Chondrocyte (in vitro differentiated cells): ENCODE measurements around the gene MAD1L1. TPM values are rescaled to one million over a fixed set of nuclear protein-coding genes. Genes with fewer than 3 reads are reported as not detected.

ENCODE experiments used
- DNase-seq: peaks from one replicate; pipeline ENCODE4 v3.0.0; 2021; ENCODE audit warnings: mixed read lengths, low spot score
- H3K27ac Mint-ChIP-seq: one replicate; pipeline ENCODE4 v1.8.0; 2021; ENCODE audit warnings: mild to moderate bottlenecking, moderate library complexity, mixed read lengths; ENCODE audit not compliant: unreplicated experiment
- H3K27me3 Mint-ChIP-seq: 2 replicates; pipeline ENCODE4 v1.8.0; 2021; ENCODE audit warnings: low read depth, mixed read lengths
- H3K36me3 Mint-ChIP-seq: 2 replicates; pipeline ENCODE4 v1.8.0; 2021; ENCODE audit warnings: low read depth, mixed read lengths
- H3K4me1 Mint-ChIP-seq: 2 replicates; pipeline ENCODE4 v1.8.0; 2021; ENCODE audit warnings: low read depth, mild to moderate bottlenecking, mixed read lengths
- H3K4me3 Mint-ChIP-seq: one replicate; pipeline ENCODE4 v1.8.0; 2021; ENCODE audit warnings: mild to moderate bottlenecking, moderate library complexity, mixed read lengths; ENCODE audit not compliant: unreplicated experiment
- H3K9me3 Mint-ChIP-seq: 2 replicates; pipeline ENCODE4 v1.8.0; 2021; ENCODE audit warnings: low read depth, mixed read lengths
- total RNA-seq: library from RNA; stranded (reverse); gene quantifications from 3 replicates; pipeline ENCODE4 v1.2.1, GENCODE V29; 2021
- TF ChIP-seq, protein P1 (sequence below): fragments of 200-600 bp; sonication (generic); IDR thresholded peaks from 2 replicates; pipeline ENCODE4 v1.5.0; 2021; ENCODE audit warnings: antibody characterized with exemption, mild to moderate bottlenecking, moderate library complexity

The MAD1L1 gene
- total RNA-seq, 1 donor from 2014 or later = 22.7 TPM

DNA sequence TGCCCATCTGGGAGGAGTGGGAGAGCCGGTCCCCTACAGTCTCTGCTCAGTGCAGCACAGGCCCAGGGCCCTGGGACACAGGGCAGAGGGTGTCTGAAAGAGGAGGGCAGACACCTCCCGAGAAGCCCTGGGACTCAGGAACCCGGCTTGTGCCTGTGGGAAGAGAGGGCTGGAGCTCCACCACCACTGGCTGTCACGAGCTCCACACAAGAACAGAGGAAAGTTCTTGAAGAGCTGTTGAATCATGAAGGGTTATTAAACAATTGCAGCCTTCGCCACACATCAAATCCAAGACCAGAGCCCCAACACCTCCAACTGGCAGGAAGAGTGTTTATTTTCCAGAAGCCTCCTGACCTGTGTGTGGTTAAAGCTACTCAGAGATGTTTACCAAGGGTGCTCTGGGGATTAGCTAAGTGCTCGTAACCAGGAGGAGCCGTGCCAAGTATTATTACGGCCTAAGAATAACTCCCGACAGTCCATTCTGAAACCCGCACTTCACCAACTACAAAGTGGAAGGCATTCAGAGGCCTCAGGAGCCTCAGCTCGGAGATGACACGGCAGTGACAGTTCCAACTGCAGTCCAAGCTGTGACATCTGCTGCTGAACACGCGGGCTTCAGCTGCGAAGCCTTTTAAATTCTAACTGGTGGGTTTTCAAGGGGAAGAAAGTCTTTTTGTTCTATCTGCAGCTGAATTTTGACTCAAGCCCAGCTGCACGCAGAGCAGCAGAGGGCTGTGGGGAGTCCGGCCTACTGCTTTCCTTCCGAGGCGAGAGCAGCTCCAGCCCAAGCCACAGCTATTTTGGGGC lies 75.1 kb downstream of the MAD1L1 start:
- Mint-ChIP-seq H3K27me3 (no peaks in the 10 kb centered on the region), H3K27ac (peak overlapping the region; percentile 88), H3K36me3 (peaks cover 10% of the 10 kb centered on the region), H3K4me1 (peaks cover 22% of the 10 kb centered on the region), H3K9me3 (no peaks in the 10 kb centered on the region), H3K4me3 (no peak overlapping the region)
- DNase-seq = peak; percentile 72
- TF ChIP-seq, protein P1, sequence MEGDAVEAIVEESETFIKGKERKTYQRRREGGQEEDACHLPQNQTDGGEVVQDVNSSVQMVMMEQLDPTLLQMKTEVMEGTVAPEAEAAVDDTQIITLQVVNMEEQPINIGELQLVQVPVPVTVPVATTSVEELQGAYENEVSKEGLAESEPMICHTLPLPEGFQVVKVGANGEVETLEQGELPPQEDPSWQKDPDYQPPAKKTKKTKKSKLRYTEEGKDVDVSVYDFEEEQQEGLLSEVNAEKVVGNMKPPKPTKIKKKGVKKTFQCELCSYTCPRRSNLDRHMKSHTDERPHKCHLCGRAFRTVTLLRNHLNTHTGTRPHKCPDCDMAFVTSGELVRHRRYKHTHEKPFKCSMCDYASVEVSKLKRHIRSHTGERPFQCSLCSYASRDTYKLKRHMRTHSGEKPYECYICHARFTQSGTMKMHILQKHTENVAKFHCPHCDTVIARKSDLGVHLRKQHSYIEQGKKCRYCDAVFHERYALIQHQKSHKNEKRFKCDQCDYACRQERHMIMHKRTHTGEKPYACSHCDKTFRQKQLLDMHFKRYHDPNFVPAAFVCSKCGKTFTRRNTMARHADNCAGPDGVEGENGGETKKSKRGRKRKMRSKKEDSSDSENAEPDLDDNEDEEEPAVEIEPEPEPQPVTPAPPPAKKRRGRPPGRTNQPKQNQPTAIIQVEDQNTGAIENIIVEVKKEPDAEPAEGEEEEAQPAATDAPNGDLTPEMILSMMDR = no peak

DNA sequence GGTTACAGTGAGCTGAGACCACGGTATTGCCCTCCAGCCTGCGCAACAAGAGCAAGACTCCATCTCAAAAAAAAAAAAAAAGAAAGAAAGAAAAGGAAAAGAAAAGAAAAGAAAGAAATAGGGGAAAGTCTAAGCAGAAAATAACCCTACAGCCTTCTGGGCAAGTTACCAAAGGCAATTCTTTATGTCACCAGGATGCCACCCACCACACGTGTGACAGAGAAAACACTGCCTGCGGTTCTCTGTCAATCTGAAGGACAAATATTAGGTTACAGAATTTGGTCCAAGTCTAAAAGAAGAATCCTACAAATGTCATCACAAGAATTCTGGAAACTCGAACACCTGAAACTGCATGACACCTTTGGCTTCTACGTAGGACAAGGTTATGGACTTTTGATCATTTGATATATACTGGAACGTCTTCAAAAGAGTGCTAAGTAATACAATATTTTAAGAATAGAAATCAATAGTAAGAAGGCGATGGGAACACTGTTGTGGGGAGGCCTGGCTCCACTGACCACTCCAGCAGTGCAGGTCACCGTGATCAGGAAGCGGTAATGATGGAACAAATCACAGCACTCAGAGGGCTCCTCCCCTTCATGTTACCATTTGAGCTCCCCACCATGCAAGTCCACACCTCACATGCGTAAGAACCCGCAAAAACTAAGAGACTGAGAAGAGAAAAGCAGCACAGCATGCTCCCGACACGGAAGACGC lies 75.8 kb downstream of the MAD1L1 start:
- H3K9me3 Mint-ChIP-seq = no peaks in the 10 kb centered on the region
- peak overlapping the region; percentile 17 for H3K4me3 Mint-ChIP-seq
- peak overlapping the region; percentile 88 for H3K27ac Mint-ChIP-seq
- H3K27me3 Mint-ChIP-seq = no peaks in the 10 kb centered on the region
- no peak for DNase-seq
- H3K36me3 Mint-ChIP-seq = peaks cover 10% of the 10 kb centered on the region
- H3K4me1 Mint-ChIP-seq = peaks cover 22% of the 10 kb centered on the region
- TF ChIP-seq, protein P1 = no peak

DNA sequence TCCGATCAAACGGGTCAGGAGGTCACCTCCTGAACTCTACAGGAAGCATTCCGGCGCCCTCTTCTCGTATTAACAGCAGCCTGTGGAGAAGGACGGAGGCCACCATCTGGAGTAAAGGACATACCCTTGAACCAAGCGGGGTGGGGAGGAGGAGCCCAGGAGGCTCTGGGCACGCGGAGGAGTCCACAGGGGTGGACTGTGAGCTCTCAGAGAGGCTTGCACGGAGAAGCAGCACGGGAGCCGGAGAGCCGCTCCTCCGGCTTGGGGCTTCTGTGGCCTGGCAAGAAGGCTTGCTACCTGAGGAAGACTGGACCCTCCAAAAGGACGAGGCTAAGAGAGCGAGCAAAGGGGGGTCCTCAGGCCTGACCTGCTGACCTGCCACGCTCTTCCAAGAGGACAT lies 77.9 kb downstream of the MAD1L1 start:
- peaks cover 10% of the 10 kb centered on the region for H3K36me3 Mint-ChIP-seq
- H3K27me3 Mint-ChIP-seq = no peaks in the 10 kb centered on the region
- peak; percentile 57 for DNase-seq
- no peak overlapping the region for H3K4me3 Mint-ChIP-seq
- H3K27ac Mint-ChIP-seq = no peak overlapping the region
- TF ChIP-seq, protein P1 = no peak
- H3K4me1 Mint-ChIP-seq = peaks cover 22% of the 10 kb centered on the region
- H3K9me3 Mint-ChIP-seq = no peaks in the 10 kb centered on the region

DNA sequence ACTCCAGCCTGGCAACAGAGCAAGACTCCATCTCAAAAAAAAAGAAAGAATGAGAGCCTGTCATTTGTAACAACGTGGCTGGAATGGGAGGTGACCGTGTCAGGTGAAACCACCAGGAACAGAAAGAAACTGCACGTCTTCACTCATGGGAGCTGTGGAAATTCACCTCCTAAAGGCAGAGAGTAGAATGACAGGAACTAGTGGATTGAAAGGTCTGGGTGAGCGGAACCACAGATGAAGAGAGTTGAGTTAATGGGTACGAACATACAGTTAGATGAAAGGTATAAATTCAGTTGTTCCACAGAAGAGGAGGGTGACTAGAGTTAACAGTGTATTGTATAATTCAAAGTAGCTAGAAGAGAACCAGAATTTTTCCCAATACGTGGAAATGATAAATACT lies 78.6 kb downstream of the MAD1L1 start:
- no peak for DNase-seq
- TF ChIP-seq, protein P1 = no peak
- Mint-ChIP-seq H3K4me3 (no peak overlapping the region), H3K27me3 (no peaks in the 10 kb centered on the region), H3K36me3 (peaks cover 12% of the 10 kb centered on the region), H3K27ac (no peak overlapping the region), H3K9me3 (no peaks in the 10 kb centered on the region), H3K4me1 (peaks cover 22% of the 10 kb centered on the region)

DNA sequence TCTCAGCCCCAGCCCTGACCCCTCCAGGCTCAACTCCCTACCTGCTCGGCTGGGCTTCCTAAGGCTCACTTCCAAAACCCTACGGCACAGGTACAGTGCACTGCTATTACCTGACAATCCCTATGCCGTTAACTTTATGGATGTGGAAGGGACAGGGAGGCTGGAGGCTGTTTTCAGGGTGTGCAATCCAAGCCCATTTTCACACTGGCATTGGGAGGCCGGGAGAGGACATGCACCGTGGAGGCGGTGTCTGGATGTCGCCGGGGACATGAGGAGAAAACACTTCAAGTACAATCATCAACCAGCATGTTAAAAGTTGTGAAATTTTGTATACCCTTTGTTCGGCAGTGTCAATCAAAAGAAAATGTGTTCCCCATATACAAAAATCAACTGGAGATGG lies 80.1 kb downstream of the MAD1L1 start:
- H3K27me3 Mint-ChIP-seq = no peaks in the 10 kb centered on the region

More for the DNA sequence above, 80.1 kb downstream of the MAD1L1 start:
- TF ChIP-seq, protein P1 = no peak
- no peaks in the 10 kb centered on the region for H3K9me3 Mint-ChIP-seq
- no peak overlapping the region for H3K27ac Mint-ChIP-seq
- peaks cover 14% of the 10 kb centered on the region for H3K36me3 Mint-ChIP-seq
- H3K4me3 Mint-ChIP-seq = no peak overlapping the region
- H3K4me1 Mint-ChIP-seq = peaks cover 13% of the 10 kb centered on the region
- DNase-seq = peak; percentile 40
